Measurements from ENCODE around the gene MTCL1.

MTCL1 gene

DNA sequence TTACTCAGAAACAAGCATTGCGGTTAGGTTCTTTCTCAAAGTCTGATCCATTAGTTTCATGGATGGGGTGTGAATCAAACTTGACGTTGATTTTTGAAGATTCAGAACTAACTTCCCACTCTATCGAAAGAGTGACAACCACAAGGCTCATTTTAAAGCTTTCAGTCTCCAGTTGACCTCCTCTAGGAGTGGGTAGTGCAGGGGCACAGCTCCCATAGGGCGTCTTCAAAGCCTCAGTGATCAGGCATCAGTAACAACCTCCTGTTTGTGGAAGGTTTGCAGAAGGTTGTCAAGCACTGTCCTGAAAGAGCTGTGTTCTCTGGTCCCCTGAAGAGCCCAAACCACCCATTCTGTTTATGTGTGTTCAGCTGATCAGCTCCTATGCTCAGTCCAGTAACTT, 10.2 kb downstream of the MTCL1 start:
- no peak for DNase-seq

DNA sequence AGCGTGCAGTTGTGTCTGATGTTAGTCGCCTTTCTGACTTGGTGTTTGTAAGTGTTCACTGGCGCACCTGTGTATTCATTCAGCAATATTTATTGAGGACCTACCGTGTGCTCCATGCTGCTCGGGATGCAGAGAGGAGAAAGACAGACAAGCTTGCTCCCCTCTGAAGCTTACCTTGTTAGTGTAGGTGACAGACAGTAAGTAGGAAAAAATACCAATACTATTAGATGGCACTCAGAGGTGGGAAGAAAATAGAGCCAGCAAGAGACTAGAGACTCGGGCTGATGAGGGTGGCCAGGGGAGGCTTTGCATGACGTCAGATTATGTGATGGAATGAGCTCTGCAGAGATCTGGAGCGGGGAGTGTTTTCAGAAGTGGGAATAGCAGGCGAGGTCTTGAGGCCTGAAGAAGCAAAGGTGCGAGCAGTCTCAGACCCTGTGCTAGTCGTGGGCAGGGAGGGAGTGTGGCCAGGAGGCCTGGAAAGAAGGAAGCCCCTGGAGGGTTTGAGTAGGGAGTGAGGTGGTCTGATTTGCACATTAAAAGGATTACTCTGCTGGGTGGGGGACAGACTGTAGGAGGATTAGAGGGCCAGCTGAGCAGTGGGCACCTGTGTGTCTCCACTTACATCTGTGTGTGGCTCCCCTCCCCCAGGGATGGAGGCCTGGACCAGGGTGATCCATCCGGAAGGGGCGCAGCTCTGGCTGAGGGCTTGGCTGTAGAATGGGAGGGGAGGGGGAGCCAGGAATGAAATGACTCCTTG, 11.8 kb downstream of the MTCL1 start:
- DNase-seq, result no peak

DNA sequence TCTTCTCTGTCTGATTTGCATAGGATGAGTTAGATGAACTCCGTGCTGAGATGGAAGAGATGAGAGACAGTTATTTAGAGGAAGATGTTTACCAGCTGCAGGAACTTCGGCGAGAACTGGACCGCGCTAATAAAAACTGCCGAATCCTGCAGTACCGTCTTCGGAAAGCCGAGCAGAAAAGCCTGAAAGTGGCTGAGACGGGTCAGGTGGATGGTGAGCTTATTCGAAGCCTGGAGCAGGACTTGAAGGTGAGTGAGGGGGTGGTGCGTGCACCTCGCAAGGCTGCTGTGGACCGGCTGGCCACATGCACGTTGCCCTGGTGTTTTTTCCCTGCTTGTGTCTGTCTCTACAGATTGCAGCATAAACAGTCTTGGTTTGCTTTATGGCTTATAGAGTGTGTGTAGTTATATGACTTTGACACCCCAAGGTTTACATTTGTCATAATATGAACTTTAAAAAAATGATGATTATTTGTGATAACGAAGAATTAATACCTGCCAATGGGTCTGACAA, 13.1 kb downstream of the MTCL1 start:
- DNase-seq, result no peak

DNA sequence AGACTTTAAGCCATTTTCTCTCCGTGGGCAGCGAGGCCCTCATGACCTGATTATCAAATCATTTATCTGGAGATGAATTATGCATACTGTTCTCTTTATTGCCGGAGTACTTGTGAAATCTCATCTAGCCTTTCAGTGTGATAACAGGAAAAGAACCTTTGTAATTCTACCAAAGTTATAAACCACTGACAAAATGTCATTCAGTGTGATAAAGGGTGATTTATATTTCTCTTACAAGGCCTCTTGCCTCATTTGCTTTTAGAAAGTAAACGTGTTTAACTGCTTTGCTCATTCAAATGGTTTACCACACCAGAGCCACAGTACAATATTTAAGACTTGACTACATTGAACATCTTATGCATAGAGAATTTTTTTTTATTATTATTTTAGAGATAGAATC, 13.8 kb downstream of the MTCL1 start:
- no peak for DNase-seq

DNA sequence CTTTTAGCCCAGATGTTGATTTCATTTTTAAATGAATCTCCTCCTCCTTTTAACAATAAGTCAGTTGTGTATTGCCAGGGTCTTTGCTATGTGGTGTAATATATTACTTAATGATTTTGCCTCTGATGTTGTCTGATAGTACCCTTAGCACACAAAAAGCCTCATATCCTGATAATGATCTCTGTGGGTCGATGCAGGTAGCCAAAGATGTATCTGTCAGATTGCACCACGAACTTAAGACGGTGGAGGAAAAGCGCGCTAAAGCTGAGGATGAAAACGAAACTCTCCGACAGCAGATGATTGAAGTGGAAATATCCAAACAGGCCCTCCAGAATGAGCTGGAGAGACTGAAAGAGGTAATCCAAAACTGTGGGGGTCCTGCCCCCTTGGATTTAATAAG, 14.8 kb downstream of the MTCL1 start:
- no peak for DNase-seq

DNA sequence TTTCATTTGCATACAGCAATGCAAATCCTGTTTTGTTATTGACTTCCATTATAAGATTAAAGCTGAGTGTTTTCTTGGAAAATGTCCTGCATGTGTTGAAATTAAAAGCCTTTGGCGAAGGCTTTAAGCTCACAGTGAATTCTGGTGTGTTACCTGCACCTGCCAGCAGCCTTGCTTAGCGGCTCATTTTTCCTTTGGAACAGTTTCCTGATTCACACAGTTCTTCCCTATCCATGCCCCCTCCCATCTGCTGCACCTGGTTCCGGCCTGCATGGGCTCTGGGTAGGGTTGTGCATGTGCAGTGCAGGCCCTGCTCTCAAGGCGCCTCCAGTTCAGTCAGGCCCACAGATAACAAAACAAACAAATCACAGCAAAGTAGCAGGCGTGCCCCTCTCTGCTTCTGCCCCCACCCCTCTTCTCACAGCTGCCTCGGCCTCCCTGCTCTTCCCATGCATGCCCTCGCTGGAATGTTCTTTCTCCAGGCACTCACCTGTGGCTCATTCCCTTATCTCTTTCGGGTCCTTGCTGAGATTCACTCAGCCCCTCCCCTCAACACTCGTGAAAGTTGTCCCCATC, 15.8 kb downstream of the MTCL1 start:
- no peak for DNase-seq

DNA sequence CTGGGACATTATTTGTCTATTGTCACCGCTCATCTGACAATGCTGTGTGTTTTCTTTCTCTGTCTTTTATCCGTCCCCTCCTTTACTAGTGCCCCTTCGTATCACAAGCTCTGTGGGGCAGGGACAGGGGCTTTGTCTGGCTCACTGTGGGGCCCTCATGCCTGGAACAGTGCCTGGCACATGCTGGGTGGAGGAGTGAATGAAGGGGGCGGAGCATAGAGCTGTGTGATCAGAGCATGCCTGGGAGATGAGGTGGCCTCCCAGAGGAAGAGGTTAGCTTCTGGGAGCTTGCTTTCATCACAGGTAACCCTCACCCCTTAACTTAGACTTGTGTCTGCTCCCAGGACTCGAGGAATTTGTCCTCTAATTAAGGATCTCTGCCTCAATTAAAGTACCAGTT, 16.4 kb downstream of the MTCL1 start:
- DNase-seq, result no peak

DNA sequence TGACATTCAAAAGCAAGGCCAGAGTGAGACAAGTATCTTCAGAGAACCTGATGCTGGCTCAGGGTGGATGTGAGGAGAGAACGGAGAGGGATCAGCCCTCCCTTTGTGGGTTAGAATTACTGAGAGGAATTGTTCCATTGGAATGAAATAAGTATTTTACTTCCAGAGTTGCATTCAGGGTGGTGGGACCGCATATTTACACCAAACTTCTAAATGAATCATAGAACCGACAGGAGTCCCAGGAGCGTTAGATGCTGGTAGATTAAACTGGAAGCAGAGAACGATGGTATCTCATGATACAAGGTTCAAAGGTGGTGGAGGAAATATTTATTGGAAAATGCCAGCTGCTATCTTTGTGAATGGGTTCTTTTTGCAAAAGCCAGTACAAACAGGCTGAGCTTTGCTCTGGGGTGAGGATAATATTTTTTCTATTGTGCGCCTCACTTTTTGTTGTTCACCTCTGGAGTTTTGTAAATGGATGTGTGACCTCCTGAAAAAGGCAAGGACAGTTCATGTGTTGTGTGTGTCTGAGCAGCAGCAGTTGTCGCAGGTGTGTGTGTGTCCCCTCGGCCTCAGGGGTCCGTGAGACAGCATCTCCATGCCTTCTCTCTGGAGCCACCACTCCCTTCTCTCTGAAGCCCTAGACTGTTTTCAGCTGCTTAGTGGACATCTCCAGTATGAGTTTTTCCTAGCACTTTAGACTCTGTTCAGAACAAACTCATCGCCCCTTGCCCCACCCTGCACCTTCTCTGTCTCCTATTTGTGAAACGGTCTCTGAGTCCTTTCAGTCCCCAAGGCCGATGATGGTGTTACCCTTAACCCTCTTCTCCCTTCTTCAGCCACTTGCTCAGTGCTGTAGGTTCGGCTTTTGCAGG, 17.8 kb downstream of the MTCL1 start:
- no peak for DNase-seq

DNA sequence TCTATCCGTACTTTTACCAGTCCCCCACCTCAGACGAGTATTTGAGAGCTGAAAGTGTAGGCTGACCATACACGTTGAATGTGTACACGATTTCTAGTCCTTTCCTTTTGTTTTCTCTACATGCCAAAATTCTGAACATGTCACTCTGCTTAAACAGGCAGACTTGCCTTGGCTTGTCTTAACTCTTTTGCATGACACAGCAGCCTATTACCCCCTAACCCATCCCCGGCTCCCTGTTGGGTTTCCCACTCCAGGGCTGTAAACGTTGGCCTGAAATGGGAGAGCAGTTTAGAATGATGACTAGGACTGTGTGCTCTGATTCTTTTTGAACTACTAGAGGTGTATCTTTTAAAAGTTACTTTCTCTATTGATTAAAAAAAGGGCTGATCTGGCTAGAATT, 19.1 kb downstream of the MTCL1 start:
- no peak for DNase-seq

DNA sequence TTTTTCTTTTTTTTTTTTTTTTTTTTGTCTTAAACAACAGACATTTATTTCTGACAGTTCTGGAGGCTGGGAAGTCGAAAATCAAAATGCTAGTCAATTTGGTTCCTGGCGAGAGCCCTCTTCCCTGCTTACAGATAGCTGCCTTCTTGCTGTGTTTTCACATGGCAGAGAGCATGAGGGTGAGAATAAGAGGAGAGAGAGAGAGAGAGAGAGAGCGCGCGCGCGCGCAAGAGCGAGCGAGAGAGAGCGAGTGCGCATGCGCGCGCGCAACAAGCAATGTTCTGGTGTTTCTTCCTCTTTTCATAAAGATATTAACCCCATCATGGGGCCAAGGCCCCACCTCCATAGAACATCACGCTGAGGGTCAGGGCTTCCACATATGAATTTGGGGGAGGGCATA, 20.9 kb downstream of the MTCL1 start:
- DNase-seq, result no peak

DNA sequence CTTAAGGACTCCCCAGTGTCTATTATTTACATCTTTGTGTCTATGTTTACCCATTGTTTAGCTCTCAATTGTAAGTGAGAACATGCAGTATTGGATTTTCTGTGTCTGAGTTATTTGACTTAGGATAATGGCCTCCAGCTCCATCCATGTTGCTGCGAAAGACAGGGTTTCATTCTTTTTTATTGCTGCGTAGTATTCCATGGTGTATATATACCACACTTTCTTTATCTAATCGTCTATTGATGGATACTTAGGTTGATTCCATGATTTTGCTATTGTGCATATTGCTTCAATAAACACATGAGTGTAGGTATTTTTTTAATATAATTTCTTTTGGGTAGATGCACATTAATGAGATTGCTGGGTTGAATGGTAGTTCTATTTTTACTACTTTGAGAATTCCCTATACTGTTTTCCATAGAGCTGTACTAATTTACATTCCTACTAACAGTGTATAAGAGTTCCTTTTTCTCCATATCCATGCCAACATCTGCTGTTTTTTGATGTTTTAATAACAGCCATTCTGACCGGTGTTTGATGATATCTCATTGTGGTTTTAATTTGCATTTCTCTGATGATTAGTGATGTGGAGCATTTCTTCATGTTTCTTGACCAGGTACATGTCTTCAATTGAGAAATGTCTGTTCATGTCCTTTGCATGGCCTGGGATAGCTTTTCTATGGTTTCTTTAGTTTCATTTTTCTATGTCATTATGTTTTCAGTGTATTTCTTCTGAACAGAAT, 21.8 kb downstream of the MTCL1 start:
- DNase-seq, result no peak

DNA sequence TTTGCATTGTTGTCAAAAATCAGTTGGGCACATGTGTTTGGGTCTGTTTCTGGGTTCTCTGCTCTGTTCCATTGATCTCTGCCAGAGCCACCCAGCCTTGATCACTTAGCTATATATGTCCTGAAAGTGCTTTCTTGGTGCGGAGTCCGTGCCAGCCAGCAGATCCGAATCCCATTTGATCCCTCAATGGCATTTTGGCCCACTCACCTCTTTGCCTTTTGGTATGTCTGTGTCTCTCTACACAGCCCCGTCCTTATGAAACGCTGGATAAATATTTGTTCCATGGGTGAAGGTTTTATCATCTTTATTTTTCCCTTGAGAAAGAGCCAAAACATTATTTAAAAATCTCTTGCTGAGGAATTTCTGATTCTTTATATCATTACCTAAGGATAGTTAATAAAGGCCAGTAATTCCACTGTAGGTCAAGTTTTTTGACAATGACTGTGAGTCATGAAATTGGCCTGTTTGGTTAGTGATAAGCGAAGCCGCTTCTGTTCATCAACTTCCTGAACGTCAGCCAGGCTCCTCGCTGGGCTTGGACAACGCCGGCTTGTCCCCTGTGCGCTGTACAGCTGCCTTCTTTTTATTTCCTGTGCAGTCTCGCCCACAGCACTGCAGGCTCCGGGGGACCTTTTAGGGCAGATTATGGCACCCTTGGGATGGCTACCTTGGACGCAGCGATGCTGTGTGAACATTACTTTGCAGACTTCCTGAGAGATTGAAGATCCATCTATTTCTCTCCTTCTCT, 24.9 kb downstream of the MTCL1 start:
- DNase-seq, result no peak

DNA sequence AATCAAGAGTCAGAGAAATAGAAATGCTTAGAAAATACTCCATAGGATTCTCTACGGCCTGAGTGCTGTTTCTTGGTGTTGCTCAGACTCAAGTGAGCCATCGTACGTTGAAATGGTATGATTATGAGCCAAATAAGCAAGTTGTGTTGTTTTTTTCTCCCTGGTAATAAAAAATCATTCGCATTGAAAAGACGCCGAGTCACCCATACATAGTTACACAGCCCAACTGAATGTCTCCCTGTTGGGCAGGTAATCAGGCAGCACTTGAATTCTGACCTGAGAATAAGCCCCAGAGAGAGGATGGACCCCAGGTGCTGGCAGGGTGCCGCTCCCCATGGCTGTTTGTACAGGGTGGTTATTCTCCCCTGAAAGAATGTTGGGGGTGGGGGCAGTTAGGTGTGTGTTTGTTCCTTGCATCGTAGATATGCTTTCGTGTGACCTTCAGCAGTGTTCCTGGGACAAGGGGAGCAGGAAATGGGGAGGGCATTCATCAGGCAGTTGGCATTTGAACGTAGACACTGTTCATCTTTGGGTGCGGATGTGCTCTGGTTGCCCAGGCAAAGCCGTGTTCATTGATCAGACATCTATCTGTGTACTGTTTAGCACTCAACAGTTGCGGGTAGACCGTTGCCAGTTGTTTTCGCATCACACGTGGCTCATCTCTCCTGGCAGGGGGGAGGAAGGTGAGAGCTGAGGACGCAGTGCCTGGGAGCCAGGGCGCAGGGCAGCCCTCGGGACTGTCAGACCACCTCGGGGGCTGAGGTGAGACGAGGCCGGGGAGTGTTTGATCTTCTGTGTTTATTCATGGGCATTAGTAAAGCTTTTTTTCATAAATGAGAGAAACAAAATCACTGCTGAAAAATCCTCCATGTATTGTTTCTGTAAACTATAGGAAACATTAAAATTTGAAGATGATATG, 27.3 kb downstream of the MTCL1 start:
- DNase-seq, result no peak

DNA sequence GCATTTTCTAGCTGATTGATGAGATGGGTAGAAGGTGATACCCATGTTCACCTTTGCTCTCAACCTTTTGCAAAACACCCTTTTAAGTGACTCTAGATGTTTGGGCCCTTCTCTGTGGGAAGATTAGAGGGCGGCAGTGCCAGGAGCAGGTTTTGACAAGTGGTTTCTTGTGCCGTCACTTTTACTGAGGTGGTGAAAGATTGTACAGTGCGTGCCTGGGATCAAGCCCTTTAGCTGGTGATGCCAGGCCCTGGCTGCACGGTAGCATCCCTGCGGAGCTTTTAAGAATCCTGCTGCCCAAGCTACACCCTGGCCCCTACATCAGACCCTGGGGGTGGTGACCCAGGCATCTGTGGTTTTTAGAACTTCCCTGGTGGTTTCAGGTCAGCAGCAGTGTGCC, 29.1 kb downstream of the MTCL1 start:
- DNase-seq, result no peak

DNA sequence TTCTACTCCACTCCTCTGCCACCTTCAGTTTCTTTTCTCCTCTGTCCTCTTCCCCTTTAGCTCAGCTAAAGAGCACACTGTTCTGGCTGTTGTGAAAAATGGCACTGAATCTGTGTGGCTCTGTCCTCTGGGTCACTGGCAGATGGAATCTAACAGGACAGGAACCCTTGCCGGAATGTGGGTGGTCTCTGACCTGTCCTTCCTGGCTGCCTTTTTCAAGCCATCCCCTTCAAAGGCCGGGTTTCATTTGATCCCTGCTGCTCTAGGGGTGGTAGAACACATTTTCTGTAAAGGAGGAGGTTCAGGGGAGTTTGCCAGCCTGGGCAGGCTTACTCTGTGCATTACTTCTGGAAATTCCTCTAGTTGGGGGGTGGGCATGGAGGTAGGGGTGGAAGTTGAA, 29.9 kb downstream of the MTCL1 start:
- DNase-seq, result no peak

DNA sequence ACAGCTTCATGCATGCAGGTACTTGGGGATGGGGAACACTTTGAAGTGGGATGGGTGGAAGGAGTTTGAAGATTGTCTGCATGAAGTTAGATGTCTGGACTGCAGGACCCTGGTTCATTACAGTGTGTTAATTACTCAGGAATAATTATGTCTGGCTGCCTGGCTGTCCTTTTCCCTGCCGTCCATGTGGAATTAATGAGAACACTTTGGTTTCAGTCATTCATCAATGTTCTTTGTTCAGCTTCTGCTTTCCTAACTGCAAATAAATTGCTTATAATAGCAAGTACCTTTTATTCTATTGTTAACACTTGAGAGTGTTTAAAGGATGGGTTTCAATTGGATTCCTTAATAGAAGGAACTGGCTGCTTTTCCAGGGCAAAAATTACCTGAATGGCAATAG, 35.8 kb downstream of the MTCL1 start:
- no peak for DNase-seq

DNA sequence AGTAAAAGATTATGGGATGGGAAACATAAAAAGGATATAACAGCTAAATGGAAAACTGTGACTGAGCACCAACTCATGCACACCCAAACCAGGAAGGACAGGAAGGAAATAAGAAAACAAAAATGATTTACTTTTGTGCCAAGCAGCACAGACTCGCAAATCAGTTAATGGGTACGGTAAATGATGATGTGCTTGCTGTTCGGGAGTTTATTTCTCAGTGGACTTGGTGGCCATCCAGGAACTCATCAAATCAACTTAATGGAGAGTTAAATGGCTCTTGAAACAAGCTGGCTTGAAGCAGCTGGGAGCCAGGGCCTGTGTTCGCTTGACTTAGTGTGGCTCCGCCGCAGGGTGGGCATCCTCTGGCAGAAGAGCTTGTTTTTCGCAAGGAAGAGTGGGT, 36.2 kb downstream of the MTCL1 start:
- no peak for DNase-seq

DNA sequence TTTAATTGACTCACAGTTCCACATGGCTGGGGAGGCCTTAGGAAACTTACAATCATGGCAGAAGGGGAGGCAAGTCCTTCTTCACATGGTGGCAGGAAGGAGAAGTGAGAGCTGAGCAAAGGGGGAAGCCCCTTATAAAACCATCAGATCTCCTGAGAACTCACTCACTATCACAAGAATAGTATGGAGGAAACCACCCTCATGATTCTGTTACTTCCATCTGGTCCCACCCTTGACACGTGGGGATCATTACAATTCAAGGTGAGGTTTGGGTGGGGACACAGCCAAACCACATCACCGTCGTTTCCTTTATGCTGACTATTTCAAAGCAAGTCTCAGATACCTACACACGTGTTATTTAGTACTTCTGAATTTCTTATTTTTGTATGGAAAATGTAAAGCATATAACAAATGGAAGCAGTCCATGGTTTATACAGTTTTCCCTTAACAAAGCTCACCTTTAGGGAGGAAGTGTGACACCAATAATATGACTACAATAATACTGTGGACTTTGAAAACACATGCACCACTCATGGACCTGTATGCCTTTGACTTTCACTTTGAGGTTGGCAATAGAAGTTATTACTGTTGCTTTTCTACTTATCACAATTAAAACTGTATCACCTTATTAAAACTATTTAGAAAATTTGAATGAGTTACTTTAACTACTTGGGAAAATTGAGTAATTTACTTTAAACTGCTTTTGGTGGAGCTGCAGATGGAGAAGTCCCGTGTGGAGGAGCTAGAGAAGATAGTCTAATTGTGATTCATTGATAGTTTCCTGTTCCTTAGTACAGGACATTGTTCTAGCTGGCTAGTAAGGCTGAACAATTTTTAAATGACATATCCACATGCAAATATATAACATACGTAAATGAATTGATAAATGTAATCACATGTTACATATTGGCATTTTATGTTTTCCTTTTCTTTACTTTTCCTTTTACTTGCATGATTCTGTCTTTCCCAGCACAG, 37.3 kb downstream of the MTCL1 start:
- DNase-seq, result no peak

DNA sequence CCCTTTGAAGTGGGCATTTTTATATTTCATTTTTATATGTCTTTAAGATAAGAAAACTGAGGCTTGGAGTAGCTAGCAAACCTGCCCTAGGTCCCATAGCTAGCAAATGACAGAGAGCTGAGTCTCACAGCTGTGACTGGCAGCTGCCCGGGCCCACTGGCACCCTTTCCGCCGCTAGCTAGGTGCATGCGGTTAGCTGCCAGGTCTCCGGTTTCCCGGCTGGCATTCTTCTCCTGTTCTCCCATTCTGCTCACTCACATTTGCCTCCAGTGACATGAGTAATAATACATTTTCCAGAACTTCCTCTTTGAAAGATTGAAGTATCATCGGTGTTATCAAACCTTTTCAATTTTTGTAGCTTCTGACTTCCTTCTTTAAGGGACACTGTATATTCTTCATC, 38.7 kb downstream of the MTCL1 start:
- no peak for DNase-seq

DNA sequence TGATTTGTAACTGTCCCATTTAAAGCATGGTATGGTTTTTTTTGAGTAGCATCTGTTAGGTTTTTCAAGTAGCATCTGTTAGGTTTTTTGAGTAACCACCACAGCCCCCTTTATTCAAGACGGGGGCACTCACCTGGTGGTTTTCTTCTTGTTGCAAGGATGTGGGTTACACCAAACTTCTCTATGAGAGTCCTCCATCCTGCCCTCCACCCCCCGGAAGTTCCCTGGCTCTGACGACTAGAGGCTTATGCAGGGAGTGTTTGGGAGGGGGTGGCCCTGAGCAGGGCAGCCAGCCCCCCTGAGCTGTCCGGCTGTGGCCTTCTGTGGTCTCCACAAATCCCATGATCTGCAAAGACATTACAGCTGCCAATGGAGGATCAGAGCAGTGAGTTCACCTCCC, 39.3 kb downstream of the MTCL1 start:
- peak in 1 of 2 donors; percentile 5 for DNase-seq

All from activated CD4-positive, alpha-beta T cell treated with anti-CD3 and anti-CD28 coated beads for 4 hours (primary cell).